ENCODE measurements around the gene FRYL.

DNA sequence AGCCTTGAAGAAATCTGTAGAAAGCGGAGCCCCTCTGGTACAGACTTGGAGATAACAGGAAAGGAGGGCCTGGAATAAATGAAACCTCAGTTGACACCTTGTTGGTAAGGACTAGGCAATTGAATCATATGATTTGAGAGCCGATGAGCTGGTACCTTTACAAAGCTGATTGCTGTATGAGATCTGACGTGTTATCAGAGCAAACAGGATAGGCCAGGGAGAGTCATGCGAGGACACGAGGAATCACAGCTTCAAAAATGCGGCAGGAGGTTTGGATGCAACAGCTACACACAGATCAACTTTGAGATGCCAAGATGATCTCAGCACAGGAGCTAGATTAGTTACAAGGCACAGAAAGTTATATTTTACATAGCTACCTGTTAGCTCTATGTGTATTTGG, 304.3 kb downstream of the FRYL start:
- TF ChIP-seq, protein P1, sequence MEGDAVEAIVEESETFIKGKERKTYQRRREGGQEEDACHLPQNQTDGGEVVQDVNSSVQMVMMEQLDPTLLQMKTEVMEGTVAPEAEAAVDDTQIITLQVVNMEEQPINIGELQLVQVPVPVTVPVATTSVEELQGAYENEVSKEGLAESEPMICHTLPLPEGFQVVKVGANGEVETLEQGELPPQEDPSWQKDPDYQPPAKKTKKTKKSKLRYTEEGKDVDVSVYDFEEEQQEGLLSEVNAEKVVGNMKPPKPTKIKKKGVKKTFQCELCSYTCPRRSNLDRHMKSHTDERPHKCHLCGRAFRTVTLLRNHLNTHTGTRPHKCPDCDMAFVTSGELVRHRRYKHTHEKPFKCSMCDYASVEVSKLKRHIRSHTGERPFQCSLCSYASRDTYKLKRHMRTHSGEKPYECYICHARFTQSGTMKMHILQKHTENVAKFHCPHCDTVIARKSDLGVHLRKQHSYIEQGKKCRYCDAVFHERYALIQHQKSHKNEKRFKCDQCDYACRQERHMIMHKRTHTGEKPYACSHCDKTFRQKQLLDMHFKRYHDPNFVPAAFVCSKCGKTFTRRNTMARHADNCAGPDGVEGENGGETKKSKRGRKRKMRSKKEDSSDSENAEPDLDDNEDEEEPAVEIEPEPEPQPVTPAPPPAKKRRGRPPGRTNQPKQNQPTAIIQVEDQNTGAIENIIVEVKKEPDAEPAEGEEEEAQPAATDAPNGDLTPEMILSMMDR (conservative IDR thresholded peaks at IDR 0.05; ENCODE audit: low read length), result no peak
- TF ChIP-seq EZH2phosphoT487 (IDR thresholded peaks at IDR 0.05; ENCODE audit: borderline replicate concordance), result no peak

Measured in Loucy (cell line).